ENCODE data around the gene RPS6KA4. TPM values are rescaled to one million over a fixed set of nuclear protein-coding genes. Genes with fewer than 3 reads are reported as not detected.

RPS6KA4 gene
- total and polyA plus RNA-seq, 2 of the 13 experiments (the other 11 are each of a cell fraction or from before 2014, with no cell fraction given) = 8.9 to 14.2 TPM

GRCh38 chr11:64355078-64355940 is 3.7 kb upstream of the RPS6KA4 start (continued):
- no peak for TF ChIP-seq ZNF577 (CRISPR knock-in tag; IDR thresholded peaks at IDR 0.05; ENCODE audit: borderline replicate concordance, low read depth)
- no peak; the same call in 1 of the 2 replicates for TF ChIP-seq GATAD2A (CRISPR knock-in tag; IDR thresholded peaks at IDR 0.05)
- TF ChIP-seq, protein P1, sequence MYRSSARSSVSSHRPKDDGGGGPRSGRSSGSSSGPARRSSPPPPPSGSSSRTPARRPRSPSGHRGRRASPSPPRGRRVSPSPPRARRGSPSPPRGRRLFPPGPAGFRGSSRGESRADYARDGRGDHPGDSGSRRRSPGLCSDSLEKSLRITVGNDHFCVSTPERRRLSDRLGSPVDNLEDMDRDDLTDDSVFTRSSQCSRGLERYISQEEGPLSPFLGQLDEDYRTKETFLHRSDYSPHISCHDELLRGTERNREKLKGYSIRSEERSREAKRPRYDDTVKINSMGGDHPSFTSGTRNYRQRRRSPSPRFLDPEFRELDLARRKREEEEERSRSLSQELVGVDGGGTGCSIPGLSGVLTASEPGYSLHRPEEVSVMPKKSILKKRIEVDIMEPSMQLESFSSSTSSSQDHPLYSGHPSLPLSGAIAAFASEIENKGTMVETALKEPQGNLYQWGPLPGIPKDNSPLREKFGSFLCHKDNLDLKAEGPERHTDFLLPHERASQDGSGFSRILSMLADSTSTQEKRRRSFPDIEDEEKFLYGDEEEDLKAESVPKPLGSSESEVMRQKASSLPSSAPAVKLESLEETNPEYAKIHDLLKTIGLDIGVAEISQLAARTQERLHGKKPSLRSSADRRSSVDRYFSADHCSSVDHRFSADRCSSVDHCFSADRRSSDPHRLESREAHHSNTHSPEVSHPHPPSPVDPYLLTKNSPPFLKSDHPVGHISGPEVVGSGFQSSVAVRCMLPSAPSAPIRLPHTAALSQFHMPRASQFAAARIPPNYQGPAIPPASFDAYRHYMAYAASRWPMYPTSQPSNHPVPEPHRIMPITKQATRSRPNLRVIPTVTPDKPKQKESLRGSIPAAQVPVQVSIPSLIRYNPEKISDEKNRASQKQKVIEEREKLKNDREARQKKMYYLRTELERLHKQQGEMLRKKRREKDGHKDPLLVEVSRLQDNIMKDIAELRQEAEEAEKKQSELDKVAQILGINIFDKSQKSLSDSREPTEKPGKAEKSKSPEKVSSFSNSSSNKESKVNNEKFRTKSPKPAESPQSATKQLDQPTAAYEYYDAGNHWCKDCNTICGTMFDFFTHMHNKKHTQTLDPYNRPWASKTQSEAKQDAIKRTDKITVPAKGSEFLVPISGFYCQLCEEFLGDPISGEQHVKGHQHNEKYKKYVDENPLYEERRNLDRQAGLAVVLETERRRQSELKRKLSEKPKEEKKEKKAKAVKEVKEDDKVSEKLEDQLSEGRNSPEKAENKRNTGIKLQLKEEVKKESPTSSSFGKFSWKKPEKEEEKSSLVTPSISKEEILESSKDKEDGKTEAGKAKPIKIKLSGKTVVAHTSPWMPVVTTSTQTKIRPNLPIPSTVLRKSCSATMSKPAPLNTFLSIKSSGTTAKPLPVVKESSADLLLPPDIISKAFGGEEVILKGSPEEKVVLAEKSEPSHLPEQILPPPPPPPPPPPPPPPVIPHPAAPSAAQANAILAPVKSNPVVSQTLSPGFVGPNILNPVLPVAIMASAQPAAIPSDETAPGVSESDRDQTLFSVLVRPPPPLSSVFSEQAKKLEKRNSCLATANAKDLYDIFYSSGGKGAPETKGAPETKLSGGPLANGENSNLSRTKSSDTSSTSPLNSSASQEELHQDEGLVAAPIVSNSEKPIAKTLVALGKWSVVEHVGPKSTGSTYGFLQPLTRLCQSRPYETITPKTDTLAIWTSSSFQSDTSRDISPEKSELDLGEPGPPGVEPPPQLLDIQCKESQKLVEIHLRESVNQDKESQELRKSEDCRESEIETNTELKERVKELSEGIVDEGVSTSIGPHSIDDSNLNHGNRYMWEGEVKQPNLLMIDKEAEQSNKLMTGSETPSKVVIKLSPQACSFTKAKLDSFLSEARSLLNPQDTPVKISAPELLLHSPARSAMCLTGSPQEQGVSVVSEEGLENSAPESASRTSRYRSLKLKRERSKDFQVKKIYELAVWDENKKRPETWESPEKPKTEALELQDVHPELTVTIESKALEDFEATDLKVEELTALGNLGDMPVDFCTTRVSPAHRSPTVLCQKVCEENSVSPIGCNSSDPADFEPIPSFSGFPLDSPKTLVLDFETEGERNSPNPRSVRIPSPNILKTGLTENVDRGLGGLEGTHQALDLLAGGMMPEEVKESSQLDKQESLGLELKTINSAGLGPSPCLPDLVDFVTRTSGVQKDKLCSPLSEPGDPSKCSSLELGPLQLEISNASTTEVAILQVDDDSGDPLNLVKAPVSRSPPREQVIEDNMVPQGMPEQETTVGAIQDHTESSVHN (CRISPR knock-in tag; IDR thresholded peaks at IDR 0.05) = no peak
- no peak for TF ChIP-seq KAT2B (IDR thresholded peaks at IDR 0.05; ENCODE audit: borderline replicate concordance, low read depth, low read length)
- TF ChIP-seq, protein P2, sequence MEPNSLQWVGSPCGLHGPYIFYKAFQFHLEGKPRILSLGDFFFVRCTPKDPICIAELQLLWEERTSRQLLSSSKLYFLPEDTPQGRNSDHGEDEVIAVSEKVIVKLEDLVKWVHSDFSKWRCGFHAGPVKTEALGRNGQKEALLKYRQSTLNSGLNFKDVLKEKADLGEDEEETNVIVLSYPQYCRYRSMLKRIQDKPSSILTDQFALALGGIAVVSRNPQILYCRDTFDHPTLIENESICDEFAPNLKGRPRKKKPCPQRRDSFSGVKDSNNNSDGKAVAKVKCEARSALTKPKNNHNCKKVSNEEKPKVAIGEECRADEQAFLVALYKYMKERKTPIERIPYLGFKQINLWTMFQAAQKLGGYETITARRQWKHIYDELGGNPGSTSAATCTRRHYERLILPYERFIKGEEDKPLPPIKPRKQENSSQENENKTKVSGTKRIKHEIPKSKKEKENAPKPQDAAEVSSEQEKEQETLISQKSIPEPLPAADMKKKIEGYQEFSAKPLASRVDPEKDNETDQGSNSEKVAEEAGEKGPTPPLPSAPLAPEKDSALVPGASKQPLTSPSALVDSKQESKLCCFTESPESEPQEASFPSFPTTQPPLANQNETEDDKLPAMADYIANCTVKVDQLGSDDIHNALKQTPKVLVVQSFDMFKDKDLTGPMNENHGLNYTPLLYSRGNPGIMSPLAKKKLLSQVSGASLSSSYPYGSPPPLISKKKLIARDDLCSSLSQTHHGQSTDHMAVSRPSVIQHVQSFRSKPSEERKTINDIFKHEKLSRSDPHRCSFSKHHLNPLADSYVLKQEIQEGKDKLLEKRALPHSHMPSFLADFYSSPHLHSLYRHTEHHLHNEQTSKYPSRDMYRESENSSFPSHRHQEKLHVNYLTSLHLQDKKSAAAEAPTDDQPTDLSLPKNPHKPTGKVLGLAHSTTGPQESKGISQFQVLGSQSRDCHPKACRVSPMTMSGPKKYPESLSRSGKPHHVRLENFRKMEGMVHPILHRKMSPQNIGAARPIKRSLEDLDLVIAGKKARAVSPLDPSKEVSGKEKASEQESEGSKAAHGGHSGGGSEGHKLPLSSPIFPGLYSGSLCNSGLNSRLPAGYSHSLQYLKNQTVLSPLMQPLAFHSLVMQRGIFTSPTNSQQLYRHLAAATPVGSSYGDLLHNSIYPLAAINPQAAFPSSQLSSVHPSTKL (CRISPR knock-in tag; IDR thresholded peaks at IDR 0.05) = peak; percentile 55
- TF ChIP-seq KLF13 (CRISPR knock-in tag; IDR thresholded peaks at IDR 0.05) = no peak
- TF ChIP-seq ZNF790 (CRISPR knock-in tag; IDR thresholded peaks at IDR 0.05; ENCODE audit: borderline replicate concordance) = no peak
- peak; percentile 77 for TF ChIP-seq PPARG (CRISPR knock-in tag; conservative IDR thresholded peaks at IDR 0.05)
- no peak for TF ChIP-seq ZNF34 (CRISPR knock-in tag; IDR thresholded peaks at IDR 0.05; ENCODE audit: borderline replicate concordance)
- TF ChIP-seq RELA (CRISPR knock-in tag; IDR thresholded peaks at IDR 0.05) = 0 out of 2 replicates have a peak, but pooled peaks have one; percentile 59
- peak; percentile 80 for TF ChIP-seq GABPB1 (CRISPR knock-in tag; IDR thresholded peaks at IDR 0.05)
- peak; percentile 91 to 96 for TF ChIP-seq HMGXB4 (CRISPR knock-in tag; IDR thresholded peaks at IDR 0.05; ENCODE audit: borderline replicate concordance in 1 of 2, low read depth in 1 of 2)
